Measurements from ENCODE around the gene GPR155.
A peak's percentile ranks its signal among the peaks of the same experiment; 100 is the strongest.
"Not testable (repeated sequence)": the region's sequence is repeated elsewhere in the genome, so short reads cannot be mapped to it uniquely, and the experiment has no call there.

GPR155 gene

GRCh38 chr2:174439323-174439722, 47.5 kb downstream of the GPR155 start:
- no peak for DNase-seq (ENCODE audit: low spot score)

GRCh38 chr2:174438146-174438886, 48.5 kb downstream of the GPR155 start:
- DNase-seq (ENCODE audit: low spot score): no peak

DNA sequence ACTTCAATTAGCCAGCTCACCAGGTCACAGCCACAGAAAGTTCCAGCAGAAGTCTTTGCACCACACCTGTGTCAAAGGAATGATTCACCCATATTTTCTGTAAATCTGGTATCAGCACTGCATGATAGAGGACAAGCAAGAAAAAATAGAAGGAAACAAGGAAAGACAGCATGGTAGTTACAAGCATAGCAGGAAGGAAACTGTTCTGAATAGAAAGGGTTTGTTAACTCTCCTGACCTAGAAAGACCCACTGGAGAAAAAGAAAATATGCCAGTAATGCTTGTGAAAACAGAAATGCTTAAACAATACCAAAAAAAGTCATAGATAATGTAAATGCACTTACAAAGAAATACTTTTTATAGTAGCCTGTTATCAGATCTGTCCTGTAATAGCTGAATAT, 50.5 kb downstream of the GPR155 start:
- DNase-seq (ENCODE audit: low spot score): no peak

DNA sequence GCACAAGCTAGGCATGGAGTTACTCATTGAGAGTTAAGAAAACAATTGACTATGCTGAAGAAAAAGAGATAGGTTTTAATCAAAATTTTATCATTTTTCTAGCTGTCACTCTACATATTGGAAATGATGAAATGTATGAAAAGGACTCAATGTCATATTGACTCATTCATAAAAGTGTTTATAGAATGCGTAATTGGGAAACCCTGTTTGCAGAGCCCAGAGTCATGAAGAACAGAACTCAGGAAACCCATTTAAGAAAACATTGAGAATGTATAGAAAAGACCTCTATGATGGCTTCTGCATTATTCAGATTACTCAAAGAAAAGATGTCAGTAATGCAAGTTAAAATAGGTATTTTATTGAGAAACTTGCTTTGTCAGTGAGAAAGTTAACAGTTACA, 54.9 kb downstream of the GPR155 start:
- DNase-seq (ENCODE audit: low spot score): no peak

GRCh38 chr2:174430066-174430465, 56.8 kb downstream of the GPR155 start:
- no peak for DNase-seq (ENCODE audit: low spot score)

DNA sequence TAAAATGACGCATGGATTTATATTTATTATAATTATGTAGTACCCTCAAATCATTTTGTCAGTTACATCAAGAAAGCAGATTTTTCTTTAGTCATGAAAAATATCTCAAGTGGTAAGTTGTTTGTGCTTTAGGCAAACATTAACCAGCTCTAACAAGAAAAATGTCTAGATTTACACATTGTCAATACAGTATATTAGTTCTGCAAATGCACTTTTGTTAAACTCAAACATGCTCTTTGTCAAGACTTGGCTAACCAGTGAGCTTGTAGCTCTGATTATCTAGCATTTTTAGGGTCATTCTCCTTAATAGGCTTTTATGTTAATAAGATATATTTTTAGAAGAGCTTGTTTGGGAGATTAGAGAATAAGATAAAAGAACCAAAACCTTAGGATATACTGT, 58.6 kb downstream of the GPR155 start:
- DNase-seq (ENCODE audit: low spot score): no peak

DNA sequence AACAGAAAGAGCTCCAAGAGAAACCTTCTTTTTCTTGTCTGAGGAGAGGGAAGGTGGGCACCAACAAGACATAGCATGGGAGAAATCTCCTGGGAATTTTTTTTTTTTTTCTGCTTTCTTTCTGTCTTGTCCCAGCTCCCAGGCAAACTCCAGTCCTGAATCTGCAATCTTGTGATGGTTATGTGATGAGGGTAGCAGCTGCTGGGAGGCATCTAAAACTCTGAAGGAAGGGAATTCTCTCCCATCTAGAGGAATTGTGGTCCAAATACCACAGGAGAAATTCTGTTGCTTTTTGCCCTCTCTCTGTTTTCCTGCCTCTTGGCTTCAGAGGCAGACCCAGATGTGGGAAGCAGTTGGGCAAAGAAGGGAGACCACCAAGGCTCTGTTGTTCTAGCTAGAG, 74.6 kb downstream of the GPR155 start:
- DNase-seq (ENCODE audit: low spot score): no peak

- not testable (repeated sequence) for DNase-seq (ENCODE audit: low spot score)
Measured at GRCh38 chr2:174410039-174410438, 76.8 kb downstream of the GPR155 start.

DNA sequence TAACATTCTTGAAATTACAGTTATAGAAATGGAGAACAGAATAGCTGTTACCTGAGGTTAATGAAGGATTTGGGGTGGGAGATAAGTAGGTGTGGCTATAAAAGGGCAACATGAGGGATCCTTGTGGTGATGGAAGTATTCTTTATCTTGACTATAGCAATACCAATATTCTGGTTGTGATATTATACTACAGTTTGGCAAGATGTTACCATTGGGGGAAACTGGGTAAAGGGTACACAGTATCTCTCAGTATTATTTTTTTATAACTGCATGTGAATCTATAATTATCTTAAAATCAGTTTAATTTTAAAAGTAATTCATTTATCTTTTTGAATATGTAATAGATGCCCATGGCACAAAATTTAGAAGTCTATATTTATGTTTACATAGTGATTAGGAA, 83.2 kb downstream of the GPR155 start:
- DNase-seq (ENCODE audit: low spot score): no peak

DNA sequence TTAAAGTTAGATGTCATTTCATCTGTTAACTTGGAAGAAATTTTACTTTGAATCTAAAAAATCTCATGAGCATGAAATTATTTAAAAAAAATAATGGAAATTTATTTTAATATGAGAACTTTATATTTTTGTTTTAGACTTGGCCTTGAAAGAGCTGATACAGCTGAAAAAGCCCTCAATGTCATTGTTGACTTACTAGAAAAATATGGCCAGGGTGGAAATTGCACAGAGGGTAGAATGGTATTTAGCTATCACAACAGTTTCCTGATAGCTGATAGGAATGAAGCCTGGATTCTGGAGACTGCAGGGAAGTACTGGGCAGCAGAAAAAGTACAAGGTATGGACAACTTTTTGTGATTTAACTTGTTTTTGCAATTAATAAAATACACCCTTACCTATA, 86.0 kb downstream of the GPR155 start:
- no peak for DNase-seq (ENCODE audit: low spot score)

DNA sequence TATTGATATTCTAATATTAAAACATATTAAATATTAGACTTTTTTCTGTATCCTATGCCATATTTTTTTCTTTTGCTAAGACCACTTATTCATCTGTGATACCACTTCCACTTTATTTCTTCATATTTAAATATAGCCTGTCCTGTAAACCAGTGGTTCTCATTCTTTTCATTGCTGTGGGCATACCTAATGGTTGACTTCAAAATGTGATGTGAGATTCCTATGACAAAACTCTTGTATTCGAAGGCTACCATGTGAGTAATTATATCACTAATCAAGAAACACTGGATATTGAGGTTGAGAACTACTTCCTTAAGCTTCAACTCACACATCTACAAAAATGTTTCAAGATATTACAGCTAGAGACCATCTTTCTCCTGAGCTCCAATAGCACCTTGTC, 87.7 kb downstream of the GPR155 start:
- no peak for DNase-seq (ENCODE audit: low spot score)

DNA sequence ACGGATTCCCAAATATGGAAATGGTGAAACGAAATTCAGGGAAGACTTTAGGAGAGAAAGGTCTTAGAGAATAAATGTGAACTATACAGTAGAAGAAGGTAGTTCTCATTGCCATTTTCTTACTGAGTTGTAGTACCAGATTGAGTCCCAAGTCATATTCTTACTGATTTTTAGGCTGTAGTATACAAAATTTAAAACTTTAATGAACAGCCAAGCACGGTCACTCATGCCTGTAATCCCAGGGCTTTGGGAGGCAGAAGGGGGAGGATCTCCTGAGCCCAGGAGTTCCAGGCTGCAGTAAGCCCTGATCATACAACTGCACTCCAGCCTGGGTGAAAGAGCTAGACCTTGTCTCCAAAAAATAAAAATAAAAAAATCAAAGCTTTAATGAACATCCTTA, 89.1 kb downstream of the GPR155 start:
- DNase-seq (ENCODE audit: low spot score): no peak

GRCh38 chr2:174395969-174396630, 90.7 kb downstream of the GPR155 start:
- DNase-seq (ENCODE audit: low spot score): peak; percentile 23

- peak; percentile 84 for DNase-seq (ENCODE audit: low spot score)
Measured at GRCh38 chr2:174395284-174395968, 91.4 kb downstream of the GPR155 start, which contains the start of gene SCRN3. SCRN3 (plus strand) TSS chr2:174395730; CDS start chr2:174398284, 2,554 bp downstream.

DNA sequence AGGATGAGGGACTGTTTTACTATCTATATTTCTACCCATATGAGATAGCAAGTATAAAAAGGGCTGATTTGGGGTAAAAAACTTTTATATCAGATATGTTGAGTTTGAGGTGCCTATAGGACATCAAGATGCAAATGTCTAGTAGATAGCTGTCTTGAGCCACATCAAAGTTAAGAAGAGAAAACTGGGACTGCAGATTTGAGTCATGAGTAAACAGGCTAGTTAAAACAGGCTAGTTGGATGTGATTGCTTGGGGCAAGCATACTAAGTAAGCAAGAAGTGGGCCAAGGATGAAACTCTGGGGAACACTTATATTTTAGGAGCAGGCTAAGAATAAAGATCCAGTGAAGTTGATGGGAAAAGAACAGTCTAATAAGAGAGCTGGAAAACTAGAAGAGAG, 94.1 kb downstream of the GPR155 start:
- no peak for DNase-seq (ENCODE audit: low spot score)

DNA sequence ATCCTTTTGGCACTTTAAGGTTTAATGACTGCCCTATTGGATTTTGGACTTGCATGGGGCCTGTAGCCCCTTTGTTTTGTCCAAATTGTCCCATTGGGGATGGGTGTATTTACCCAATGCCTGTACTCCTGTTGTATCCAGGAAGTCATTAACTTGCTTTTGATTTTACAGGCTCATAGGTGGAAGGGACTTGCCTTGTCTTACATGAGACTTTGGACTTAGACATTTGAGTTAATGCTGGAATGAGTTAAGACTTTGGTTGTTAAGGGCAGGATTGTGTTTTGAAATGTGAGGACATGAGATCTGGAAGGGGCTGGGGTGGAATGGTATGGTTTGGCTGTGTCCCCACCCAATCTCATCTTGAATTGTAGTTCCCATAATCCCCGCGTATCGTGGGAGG, 96.5 kb downstream of the GPR155 start:
- DNase-seq (ENCODE audit: low spot score): not testable (repeated sequence)

DNA sequence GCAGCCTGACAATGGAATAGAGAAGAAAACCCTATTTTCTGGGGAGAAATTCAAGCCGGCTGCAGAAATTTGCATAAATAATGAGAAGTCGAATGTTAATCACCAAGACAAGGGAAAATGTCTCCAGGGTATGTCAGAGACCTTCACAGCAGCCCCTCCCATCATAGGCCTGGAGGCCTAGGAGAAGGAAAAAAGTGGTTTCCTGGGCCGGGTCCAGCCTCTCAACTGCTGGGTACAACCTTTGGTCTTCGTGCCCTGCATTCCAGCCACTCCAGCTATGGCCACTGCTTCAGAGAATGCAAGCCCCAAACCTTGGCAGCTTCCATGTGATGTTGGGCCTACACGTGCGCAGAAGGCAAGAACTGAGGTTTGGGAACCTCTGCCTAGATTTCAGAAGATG, 97.3 kb downstream of the GPR155 start:
- DNase-seq (ENCODE audit: low spot score): no peak

DNA sequence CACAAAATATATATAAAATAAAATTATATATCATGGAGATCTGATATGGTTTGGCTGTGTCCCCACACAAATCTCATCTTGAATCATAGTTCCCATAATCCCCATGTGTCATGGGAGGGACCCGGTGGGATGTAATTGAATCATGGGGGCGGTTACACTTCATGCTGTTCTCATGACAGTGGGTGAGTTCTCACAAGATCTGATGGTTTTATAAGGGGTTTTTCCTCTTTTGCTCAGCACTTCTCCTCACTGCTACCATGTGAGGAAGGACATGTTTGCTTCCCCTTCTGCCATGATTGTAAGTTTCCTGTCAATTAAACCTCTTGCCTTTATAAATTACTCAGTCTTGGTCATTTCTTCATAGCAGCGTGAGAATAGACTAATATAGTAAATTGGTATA, 98.1 kb downstream of the GPR155 start:
- not testable (repeated sequence) for DNase-seq (ENCODE audit: low spot score)

GRCh38 chr2:174385201-174385600, 101.6 kb downstream of the GPR155 start:
- no peak for DNase-seq (ENCODE audit: low spot score)

- no peak for DNase-seq (ENCODE audit: low spot score)
Measured at GRCh38 chr2:174383796-174384195, 103.0 kb downstream of the GPR155 start.
